GM18951 (cell line): Measurements from ENCODE around the gene DGAT2.

Source experiments
- POLR2A ChIP-seq: IDR thresholded peaks from 4 replicates; pipeline ENCODE4 v1.6.1; 2011; ENCODE audit warnings: mild to moderate bottlenecking; ENCODE audit not compliant: insufficient read length, insufficient read depth; ENCODE audit errors: extremely low read depth
- in situ Hi-C: fragments of 300-500 bp; cut with MboI; formaldehyde crosslinking; loops from one replicate; pipeline ENCODE4 v1.12.0; 2022; ENCODE audit warnings: low sequenced_read_pairs, mixed read lengths, inconsistent platforms; ENCODE audit not compliant: unreplicated experiment

Gene DGAT2

DNA sequence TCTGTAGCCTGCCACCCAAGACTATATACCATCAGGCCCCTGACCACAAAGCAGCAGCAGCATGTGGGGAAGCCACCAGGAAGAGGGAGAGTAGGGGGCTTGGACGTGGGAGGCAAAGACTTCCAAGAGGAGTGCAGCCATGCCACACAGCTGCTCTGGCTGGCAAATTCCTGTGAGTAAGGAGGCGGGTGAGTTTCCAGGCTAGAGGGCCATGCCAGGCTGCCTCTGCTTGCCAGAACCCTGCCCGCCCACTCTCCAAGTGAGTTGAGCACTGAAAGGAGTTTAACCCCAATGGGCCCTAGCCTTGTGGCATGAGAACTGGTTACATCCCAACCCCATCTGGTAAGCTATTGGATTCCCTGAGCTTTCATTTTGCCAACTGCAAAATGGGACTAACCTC is 4.7 kb upstream of the DGAT2 start:
- no peak for TF ChIP-seq POLR2A
- in situ Hi-C loops, result no loop called here

DNA sequence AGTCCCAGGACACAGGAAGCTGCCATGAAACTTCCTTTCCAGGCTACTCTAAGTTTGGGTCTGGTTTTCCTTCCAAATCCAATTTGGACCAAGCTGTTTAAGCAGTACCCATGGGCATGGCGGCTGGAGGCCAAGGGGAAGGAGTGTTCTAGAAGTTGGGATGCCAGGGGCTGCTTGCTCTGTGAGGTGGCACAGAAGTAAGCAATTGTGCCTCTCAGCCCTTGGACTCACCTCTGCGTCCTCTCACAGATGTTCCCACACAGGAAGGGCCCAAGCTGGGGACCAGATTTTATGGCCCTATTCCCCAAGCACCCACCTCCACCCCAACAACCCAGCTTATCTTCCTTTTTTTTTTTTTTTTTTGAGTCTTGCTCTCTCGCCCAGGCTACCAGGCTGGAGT is 3.5 kb upstream of the DGAT2 start:
- TF ChIP-seq POLR2A, result no peak
- in situ Hi-C loops, result no loop called here

DNA sequence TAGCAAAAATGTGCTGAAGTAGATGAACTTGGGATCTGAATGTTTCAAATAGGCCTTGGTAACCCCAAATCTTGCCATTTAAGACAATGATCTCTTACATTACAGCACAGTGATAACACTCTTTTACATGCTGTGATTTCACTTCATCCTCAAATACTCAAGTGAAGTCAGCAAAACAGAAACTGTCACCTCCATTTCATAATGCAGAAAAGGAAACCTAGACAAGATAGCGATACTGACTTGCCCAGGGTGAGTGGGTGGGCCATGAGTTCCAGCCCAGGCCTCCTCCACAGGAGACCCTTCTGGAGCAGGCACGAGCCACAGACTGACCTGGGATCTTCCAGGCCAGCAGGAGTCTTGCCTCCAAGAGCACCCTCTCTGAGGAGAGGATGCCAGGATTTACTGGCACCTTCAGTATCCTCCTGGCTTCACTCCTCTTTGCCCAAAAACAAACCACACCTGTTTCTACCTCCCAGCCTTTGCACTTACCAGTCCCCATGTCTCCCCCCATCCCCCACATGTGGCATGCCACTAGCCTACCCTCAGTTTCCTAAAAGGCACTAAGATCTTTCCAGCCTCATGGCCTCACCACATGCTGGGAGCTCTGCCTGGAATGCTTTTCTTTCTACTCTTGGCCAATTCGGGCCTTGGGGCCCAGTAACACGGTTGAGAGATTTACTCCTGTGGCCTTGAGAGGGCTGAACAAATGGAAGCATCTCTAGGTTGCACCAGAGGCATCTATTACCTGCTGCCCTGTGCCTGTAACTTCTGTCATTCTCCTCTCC is 1.9 kb upstream of the DGAT2 start:
- in situ Hi-C loops, result no loop called here
- no peak for TF ChIP-seq POLR2A

DNA sequence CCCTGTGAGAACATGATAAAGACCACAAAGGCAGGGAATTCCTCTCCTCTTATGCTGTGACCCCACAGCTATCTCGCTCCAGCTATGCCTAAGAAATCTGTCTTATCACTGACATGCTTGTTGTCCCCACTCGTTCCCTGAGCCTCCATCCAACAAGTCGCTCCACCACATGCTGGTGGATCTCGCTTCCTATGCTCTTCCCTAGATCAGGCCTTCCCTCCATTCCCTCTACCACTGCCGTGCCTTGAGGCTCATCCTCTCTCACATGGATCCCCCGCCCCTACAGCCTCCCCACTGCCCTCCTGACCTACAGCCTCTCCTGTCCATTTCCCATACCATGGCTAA is 1.4 kb upstream of the DGAT2 start:
- in situ Hi-C loops, result no loop called here
- no peak for TF ChIP-seq POLR2A

DNA sequence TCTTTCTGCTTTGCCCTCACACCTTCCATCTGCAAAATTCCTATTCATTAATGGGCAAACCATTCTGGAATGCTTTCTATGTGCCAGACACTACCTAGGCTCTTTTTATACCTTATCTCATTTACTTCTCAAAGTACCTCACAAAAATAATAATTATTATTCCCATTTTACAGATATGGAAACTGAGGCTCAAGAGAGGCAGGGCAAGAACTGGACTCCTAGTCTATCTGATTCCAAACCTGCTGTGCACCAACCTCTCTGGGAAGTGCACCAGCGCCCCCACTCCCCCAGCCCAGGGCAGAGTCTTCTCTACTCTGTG is 826 bp upstream of the DGAT2 start:
- in situ Hi-C loops, result no loop called here
- TF ChIP-seq POLR2A, result no peak

DNA sequence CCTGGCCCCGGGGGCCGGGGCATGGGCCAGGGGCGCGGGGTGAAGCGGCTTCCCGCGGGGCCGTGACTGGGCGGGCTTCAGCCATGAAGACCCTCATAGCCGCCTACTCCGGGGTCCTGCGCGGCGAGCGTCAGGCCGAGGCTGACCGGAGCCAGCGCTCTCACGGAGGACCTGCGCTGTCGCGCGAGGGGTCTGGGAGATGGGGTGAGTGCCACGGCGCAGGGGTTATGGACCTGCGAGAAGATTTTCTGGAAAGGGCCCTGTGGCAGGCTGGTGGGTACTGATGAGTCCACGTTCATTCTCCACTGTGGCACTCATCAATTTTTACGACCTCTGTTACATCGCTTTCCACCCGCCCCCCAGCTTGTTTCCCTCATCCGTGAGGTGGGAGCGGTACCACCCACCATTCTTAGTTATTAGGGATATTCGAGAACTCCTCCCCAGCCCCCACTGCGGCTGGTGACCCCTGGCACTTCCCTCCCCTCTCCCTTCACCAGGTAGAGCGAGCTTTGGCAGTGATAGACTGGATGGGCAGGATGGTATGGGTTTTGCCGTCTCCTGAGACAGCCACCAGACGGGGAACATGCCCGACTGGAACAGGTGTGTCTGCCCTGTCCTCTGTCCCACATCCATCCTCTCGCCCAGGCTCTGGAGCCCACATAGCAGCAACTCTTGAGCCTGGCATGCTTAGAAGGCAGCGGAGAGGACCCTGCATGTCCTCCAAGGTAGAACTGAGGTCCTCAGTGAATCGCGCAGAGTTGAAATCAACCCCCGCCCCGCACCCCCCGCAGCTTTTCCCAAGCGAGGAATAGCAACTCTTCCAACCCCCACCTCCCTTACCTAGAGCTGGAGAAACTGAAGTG is 562 bp downstream of the DGAT2 start:
- in situ Hi-C loops, result no loop called here
- no peak for TF ChIP-seq POLR2A

DNA sequence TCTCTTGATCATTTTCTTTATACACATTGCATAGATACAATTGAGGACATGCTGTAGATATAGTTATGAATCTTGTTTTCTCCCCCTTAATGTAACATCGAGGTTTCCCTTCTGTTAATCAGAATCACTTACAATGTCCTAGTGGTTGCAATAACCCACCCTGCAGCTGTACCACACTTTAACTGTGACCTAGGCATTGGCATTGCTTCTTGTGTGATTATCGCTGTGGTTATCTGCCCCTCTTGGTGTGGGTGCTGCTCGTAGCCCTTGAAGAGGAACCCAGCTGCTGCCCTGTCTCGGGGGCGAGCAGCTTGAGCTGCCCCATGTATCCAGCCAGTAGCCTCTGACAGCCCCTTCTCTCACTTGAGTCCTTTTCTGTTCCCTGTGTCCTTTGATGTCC is 1.5 kb downstream of the DGAT2 start:
- in situ Hi-C loops, result no loop called here
- TF ChIP-seq POLR2A, result no peak

DNA sequence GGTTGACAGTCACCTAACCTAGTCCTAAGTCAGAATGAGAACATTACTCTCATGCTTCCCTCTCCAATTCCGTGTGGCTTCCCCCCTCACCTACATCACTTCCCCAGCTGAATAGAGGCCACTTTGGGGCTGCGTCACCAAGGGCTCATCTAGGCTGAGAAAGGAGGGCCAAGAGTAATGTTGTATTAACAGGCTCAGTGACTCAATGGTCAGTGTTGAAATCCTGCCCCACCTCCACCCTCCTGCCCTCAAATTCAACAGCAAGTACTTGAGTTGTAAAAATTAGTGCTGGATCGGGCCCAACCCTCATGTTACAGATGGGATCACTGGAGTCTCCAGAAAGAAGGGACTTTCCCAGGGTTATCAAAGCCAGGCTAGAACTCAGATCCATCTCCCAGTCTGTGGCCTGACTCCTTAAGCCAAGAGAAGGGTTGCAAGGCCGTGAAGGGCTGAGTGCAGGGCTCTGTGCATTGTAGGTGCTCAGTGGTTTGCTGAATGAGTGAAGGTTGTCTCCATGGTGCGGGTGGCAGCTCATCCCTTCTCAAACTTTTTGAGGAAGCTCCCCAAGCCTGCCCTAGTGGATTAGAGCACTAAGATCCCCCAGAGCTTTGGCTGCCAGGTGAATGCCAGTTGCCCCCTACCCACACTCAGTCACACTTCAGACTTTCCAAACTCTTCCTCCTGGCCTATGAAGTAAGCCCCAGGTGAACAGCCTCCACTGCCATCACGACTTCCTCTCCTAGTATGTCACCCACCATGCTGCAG is 3.2 kb downstream of the DGAT2 start:
- no peak for TF ChIP-seq POLR2A
- in situ Hi-C loops, result no loop called here

DNA sequence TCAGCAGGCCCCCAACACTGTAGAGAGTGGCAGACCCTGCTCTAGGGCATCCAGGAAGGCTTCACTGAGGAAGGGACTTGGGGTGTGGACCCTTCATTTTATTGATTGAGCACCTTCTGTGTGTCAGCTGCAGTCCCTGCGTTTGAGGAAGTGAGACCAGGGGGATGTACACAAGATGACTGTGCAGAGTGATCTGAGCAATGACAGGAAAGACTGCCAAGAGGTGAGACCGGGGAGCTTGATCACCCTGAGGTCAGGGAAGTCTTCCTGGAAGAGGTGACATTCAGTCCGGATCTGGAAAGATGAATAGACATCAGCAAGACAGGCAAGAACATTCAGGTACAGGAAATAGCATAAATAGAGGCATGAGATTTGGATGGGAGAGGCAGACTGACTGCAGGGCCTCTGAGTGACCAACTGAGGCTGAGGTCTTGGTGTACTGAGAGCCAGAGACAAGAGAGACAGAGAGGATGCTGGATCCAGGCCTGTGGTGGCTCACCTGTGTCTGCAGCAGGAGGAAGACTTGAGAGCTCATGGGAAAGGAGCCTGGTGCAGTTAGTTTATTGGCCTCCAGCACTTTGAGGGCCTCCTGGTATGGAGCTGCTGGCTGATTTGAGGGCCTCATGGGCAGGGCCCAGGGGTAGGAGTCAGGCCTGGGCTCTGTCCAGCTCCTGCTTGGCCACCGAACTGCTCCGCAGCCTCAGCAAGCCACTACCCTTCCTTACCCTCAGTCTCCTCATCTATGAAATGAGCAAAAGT is 5.2 kb downstream of the DGAT2 start:
- in situ Hi-C loops, result no loop called here
- no peak for TF ChIP-seq POLR2A

DNA sequence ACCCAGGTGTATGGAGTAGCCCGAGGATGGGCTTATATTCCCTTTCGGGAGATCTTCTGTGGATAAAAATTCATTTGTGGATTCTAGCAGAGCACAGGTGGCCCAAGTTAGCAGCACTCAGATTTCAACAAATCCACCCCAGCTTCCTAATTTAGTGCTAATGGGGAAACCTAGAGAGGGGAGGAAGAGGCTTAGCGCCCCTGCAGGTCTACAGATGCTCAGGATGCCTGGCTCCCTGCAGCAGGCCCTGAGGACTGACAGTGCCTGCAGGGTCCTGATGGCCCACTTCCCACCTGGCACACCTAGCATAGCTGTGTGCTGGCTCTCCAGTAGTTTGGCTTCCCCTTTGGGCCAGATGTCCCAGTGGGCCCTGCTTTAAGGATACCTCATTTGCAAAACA is 6.5 kb downstream of the DGAT2 start:
- TF ChIP-seq POLR2A, result no peak
- in situ Hi-C loops, result no loop called here

DNA sequence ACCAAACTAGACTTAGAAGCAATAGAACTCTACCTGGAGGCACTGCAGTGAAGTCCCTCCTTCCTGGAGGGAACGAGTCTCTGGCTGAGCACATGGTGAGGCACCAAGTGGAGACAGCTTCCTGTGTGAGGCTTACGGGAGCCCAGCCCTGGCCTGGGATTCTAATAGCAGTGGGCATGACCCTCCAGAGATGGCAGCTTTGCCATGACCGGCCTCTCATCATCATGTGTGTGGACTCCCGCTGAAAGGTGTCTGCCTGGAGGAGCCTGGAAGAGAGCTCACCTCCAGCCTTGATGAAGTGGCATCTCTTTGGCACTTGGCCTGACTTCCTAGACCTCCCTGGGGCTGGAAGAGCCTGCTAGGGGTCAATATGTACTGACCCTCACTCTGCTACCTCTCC is 8.0 kb downstream of the DGAT2 start:
- in situ Hi-C loops, result no loop called here

DNA sequence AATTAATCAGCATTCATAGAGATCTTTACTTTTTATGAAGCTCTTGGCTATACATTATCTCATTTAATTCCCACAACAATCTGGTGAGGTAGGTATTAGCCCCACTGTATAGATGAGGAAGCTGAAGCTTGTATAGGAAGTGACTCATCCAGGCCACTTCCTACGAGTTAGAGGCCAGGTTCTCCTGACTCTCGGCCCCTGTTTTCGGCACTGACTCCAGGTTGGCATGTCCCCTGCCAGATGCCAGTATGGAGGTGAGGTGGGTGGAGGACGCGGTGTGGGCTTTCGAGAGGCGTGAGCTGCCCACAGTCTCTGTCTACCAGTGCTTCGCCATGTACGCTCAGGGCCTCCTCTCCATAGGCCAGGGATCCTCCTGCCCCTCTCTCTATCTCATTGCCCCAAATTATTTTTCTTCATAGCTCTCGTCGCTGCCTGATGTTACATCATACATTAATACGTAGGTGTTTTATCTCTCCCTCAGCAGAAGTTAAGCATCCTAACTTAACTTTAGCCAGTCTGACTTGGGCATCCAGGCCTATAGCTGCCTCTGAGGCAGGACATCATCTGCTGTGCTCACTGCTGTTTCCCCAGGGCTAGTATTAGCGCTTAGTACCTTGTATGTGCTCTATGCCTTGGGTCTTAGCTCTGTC is 9.0 kb downstream of the DGAT2 start:
- no peak for TF ChIP-seq POLR2A
- in situ Hi-C loops, result no loop called here

More for the DNA sequence above, 8.0 kb downstream of the DGAT2 start:
- no peak for TF ChIP-seq POLR2A
